ENCODE data around the gene C1QL4. TPM values are rescaled to one million over a fixed set of nuclear protein-coding genes. Genes with fewer than 3 reads are reported as not detected.
"Not testable (repeated sequence)": the region's sequence is repeated elsewhere in the genome, so short reads cannot be mapped to it uniquely, and the experiment has no call there.

C1QL4 gene
- total RNA-seq (not detected), polyA plus RNA-seq (not detected)

DNA sequence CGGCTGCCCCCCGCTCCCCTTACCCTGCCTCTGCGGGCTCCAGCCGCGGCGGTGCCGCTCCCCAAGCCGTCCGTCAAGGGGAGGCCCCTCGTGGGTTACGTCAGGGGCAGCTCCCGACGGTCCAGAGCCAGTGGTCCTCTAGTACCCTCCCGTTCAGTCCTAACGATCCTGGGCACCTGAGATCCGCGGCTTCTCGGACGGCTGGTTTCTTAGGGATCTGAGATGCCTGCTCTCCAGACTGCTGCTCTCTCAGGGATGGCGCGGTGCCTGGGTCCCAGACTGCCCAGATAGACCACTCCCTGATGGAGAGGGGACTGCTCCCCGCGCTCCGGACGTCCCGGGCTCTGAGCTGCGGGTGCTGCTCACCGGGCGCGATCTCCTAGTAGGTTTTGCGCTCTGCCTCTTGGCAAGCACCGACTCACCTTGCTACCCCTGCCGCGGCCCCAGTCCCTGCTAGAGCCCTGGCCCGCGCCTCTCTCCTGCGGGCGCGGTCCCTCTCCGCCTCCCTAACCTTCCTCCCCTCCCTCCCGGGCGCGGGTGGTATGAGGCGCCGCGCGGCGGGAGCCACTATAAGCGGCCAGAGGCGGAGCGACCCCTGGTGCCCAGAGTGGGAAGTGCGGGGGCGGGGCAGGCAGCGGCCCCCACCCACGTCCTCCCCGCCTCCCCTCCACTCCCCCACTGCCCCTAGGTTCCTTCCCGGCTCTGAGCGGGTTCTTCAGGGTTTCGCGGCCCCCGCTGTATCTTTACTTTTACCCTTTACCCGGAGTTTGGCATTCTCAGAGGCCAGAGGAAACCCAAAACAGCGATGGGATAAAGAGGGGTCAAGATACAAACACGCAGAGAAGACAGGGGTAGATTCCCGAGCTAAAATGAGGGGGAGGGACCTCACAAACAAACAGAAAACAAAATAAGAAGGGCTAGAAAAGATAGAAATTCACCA lies at the start of gene C1QL4:
TSS of gene C1QL4 (minus strand) at position 544 of the 940 bp plus-strand sequence. CDS start 711 bp downstream, outside the sequence.
- H3K9me3 ChIP-seq (ENCODE audit: control insufficient read depth in 2 of 2, low read length in 2 of 2) = no peaks in the 10 kb centered on the region
- peaks cover 25% of the 10 kb centered on the region for H3K4me1 ChIP-seq (ENCODE audit: control insufficient read depth, insufficient read depth, low read length, poor library complexity, severe bottlenecking)
- peak within 1 kb of the TSS in 1 of 3 donors; percentile 20 for H3K27ac Mint-ChIP-seq
- peaks cover 5% of the 10 kb centered on the region for H3K36me3 Mint-ChIP-seq
- no peak within 1 kb of the TSS for H3K27ac ChIP-seq (ENCODE audit: insufficient read depth, low read length, poor library complexity, severe bottlenecking)
- H3K36me3 ChIP-seq (ENCODE audit: control insufficient read depth, insufficient read depth, low read length) = no peaks in the 10 kb centered on the region
- H3K4me1 Mint-ChIP-seq = peaks cover 5 to 45% (median 18%) of the 10 kb centered on the region in 4 donors
- peaks cover 25% of the 10 kb centered on the region for H3K27me3 ChIP-seq (ENCODE audit: control insufficient read depth, insufficient read depth, low read length)
- no peak within 1 kb of the TSS for H3K4me3 ChIP-seq (ENCODE audit: low read depth, low read length)
- peaks cover 0 to 3% (median 0%) of the 10 kb centered on the region in 7 donors for H3K9me3 Mint-ChIP-seq
- peaks cover 87% of the 10 kb centered on the region for H3K27me3 Mint-ChIP-seq
- peak; percentile 90 for ATAC-seq (ENCODE audit: low read depth in 2 of 2)
- H3K4me3 Mint-ChIP-seq = peak within 1 kb of the TSS; percentile 72 to 90 (median 82)
- peak; percentile 76 to 84 (median 80) for DNase-seq

- H3K27ac ChIP-seq (ENCODE audit: insufficient read depth, low read length, poor library complexity, severe bottlenecking); H3K36me3 ChIP-seq (ENCODE audit: control insufficient read depth, insufficient read depth, low read length); H3K36me3 Mint-ChIP-seq; H3K4me3 Mint-ChIP-seq; H3K9me3 ChIP-seq (ENCODE audit: control insufficient read depth in 2 of 2, low read length in 2 of 2); H3K27me3 Mint-ChIP-seq; H3K4me1 Mint-ChIP-seq; H3K27ac Mint-ChIP-seq; H3K4me1 ChIP-seq (ENCODE audit: control insufficient read depth, insufficient read depth, low read length, poor library complexity, severe bottlenecking); DNase-seq; H3K9me3 Mint-ChIP-seq; H3K27me3 ChIP-seq (ENCODE audit: control insufficient read depth, insufficient read depth, low read length); H3K4me3 ChIP-seq (ENCODE audit: low read depth, low read length); ATAC-seq (ENCODE audit: low read depth in 2 of 2): not testable (repeated sequence)
Observed at GRCh38 chr12:49380184-49380583, 43.2 kb upstream of the C1QL4 start.

DNA sequence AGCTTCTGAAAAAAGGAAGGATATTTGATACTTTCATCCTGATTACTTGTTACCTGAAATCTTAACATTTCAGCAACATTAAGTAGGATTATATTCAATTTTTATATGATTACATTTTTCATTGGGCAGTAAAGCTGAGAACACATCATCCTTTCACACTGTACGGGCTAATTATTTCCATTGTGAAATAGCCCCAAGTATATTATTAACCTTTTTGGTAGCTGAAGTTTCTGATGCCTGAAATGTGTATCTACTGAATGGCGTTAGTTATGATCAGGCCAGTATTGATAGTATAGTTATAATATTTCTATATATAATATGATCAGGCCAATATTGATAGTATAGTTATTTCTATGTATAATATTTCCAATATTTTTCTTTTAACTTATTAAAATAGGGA lies 40.4 kb upstream of the C1QL4 start:
- no peaks in the 10 kb centered on the region for H3K27me3 ChIP-seq (ENCODE audit: control insufficient read depth, insufficient read depth, low read length)
- no peaks in the 10 kb centered on the region for H3K4me1 ChIP-seq (ENCODE audit: control insufficient read depth, insufficient read depth, low read length, poor library complexity, severe bottlenecking)
- Mint-ChIP-seq H3K27me3 (no peaks in the 10 kb centered on the region), H3K9me3 (no peaks in the 10 kb centered on the region), H3K4me3 (no peak overlapping the region), H3K4me1 (peaks cover 0 to 5% (median 0%) of the 10 kb centered on the region in 4 donors), H3K36me3 (peaks cover 5% of the 10 kb centered on the region), H3K27ac (no peak overlapping the region)
- ATAC-seq (ENCODE audit: low read depth in 2 of 2) (no peak), DNase-seq (no peak)
- H3K36me3 ChIP-seq (ENCODE audit: control insufficient read depth, insufficient read depth, low read length) = no peaks in the 10 kb centered on the region
- H3K27ac ChIP-seq (ENCODE audit: insufficient read depth, low read length, poor library complexity, severe bottlenecking) = no peak overlapping the region
- no peak overlapping the region for H3K4me3 ChIP-seq (ENCODE audit: low read depth, low read length)
- H3K9me3 ChIP-seq (ENCODE audit: control insufficient read depth in 2 of 2, low read length in 2 of 2) = no peaks in the 10 kb centered on the region

DNA sequence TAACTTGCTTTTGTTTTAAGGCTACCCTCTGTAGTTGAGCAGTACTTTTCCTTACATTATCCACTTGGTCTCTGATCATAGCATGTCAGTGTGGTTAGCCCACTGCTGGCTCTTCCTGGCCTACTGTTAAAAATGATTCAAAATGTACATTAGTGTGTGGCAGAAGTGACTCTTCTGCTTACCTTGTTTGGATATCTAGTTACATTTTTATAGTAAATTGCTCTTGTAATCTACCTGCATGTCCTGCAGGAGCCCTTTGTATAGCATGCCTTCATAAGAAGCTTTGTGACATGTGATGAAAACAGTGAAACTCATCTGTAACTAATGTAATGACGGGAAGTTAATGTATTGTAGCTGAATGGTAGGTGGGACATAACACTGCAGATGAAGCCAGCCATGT lies 38.4 kb upstream of the C1QL4 start:
- ATAC-seq (ENCODE audit: low read depth in 2 of 2) = no peak
- no peak for DNase-seq
- H3K36me3 Mint-ChIP-seq = peaks cover 5% of the 10 kb centered on the region

GRCh38 chr12:49370539-49370938 lies 33.6 kb upstream of the C1QL4 start:
- no peak overlapping the region for H3K4me3 ChIP-seq (ENCODE audit: low read depth, low read length)
- no peak for DNase-seq
- no peaks in the 10 kb centered on the region for H3K36me3 Mint-ChIP-seq
- no peak for ATAC-seq (ENCODE audit: low read depth in 2 of 2)
- H3K4me1 Mint-ChIP-seq = peaks cover 19 to 33% (median 26%) of the 10 kb centered on the region in 4 donors
- no peak overlapping the region for H3K27ac ChIP-seq (ENCODE audit: insufficient read depth, low read length, poor library complexity, severe bottlenecking)
- no peaks in the 10 kb centered on the region for H3K9me3 Mint-ChIP-seq
- H3K36me3 ChIP-seq (ENCODE audit: control insufficient read depth, insufficient read depth, low read length) = no peaks in the 10 kb centered on the region
- peak overlapping the region in 1 of 3 donors; percentile 48 for H3K27ac Mint-ChIP-seq
- H3K4me1 ChIP-seq (ENCODE audit: control insufficient read depth, insufficient read depth, low read length, poor library complexity, severe bottlenecking) = peaks cover 14% of the 10 kb centered on the region
- H3K4me3 Mint-ChIP-seq = peak overlapping the region in 2 of 4 donors; percentile 61 to 85
- H3K9me3 ChIP-seq (ENCODE audit: control insufficient read depth in 2 of 2, low read length in 2 of 2) = no peaks in the 10 kb centered on the region
- no peaks in the 10 kb centered on the region for H3K27me3 ChIP-seq (ENCODE audit: control insufficient read depth, insufficient read depth, low read length)
- peaks cover 5% of the 10 kb centered on the region for H3K27me3 Mint-ChIP-seq

More for the DNA sequence above, 38.4 kb upstream of the C1QL4 start:
- Histone ChIP-seq H3K9me3 (ENCODE audit: control insufficient read depth in 2 of 2, low read length in 2 of 2) (no peaks in the 10 kb centered on the region), H3K27ac (ENCODE audit: insufficient read depth, low read length, poor library complexity, severe bottlenecking) (no peak overlapping the region), H3K4me1 (ENCODE audit: control insufficient read depth, insufficient read depth, low read length, poor library complexity, severe bottlenecking) (no peaks in the 10 kb centered on the region), H3K36me3 (ENCODE audit: control insufficient read depth, insufficient read depth, low read length) (no peaks in the 10 kb centered on the region), H3K27me3 (ENCODE audit: control insufficient read depth, insufficient read depth, low read length) (no peaks in the 10 kb centered on the region), H3K4me3 (ENCODE audit: low read depth, low read length) (no peak overlapping the region)
- H3K9me3 Mint-ChIP-seq = no peaks in the 10 kb centered on the region
- peak overlapping the region in 1 of 3 donors; percentile 39 for H3K27ac Mint-ChIP-seq
- no peaks in the 10 kb centered on the region for H3K27me3 Mint-ChIP-seq
- no peak overlapping the region for H3K4me3 Mint-ChIP-seq
- H3K4me1 Mint-ChIP-seq = peaks cover 0 to 8% (median 3%) of the 10 kb centered on the region in 4 donors

- Mint-ChIP-seq H3K4me3 (peak overlapping the region in 3 of 4 donors; percentile 37 to 85 (median 78)), H3K27ac (peak overlapping the region in 2 of 3 donors; percentile 6 to 69), H3K27me3 (peaks cover 5% of the 10 kb centered on the region), H3K9me3 (no peaks in the 10 kb centered on the region), H3K36me3 (no peaks in the 10 kb centered on the region), H3K4me1 (peaks cover 19 to 34% (median 27%) of the 10 kb centered on the region in 4 donors)
- no peak overlapping the region for H3K4me3 ChIP-seq (ENCODE audit: low read depth, low read length)
- H3K9me3 ChIP-seq (ENCODE audit: control insufficient read depth in 2 of 2, low read length in 2 of 2) = no peaks in the 10 kb centered on the region
- H3K27ac ChIP-seq (ENCODE audit: insufficient read depth, low read length, poor library complexity, severe bottlenecking) = no peak overlapping the region
- H3K36me3 ChIP-seq (ENCODE audit: control insufficient read depth, insufficient read depth, low read length) = no peaks in the 10 kb centered on the region
- peaks cover 14% of the 10 kb centered on the region for H3K4me1 ChIP-seq (ENCODE audit: control insufficient read depth, insufficient read depth, low read length, poor library complexity, severe bottlenecking)
- DNase-seq (peak in 1 of 3 donors; percentile 37), ATAC-seq (ENCODE audit: low read depth in 2 of 2) (no peak)
- H3K27me3 ChIP-seq (ENCODE audit: control insufficient read depth, insufficient read depth, low read length) = no peaks in the 10 kb centered on the region
Observed at GRCh38 chr12:49369411-49370145, 32.6 kb upstream of the C1QL4 start.

GRCh38 chr12:49368240-49368600 lies 31.2 kb upstream of the C1QL4 start:
- Histone ChIP-seq H3K36me3 (ENCODE audit: control insufficient read depth, insufficient read depth, low read length) (no peaks in the 10 kb centered on the region), H3K27ac (ENCODE audit: insufficient read depth, low read length, poor library complexity, severe bottlenecking) (no peak overlapping the region), H3K4me1 (ENCODE audit: control insufficient read depth, insufficient read depth, low read length, poor library complexity, severe bottlenecking) (peaks cover 14% of the 10 kb centered on the region), H3K9me3 (ENCODE audit: control insufficient read depth in 2 of 2, low read length in 2 of 2) (no peaks in the 10 kb centered on the region), H3K4me3 (ENCODE audit: low read depth, low read length) (peak overlapping the region; percentile 58), H3K27me3 (ENCODE audit: control insufficient read depth, insufficient read depth, low read length) (no peaks in the 10 kb centered on the region)
- no peak for DNase-seq
- Mint-ChIP-seq H3K4me1 (peaks cover 19 to 34% (median 27%) of the 10 kb centered on the region in 4 donors), H3K36me3 (no peaks in the 10 kb centered on the region), H3K9me3 (no peaks in the 10 kb centered on the region), H3K27me3 (peaks cover 5% of the 10 kb centered on the region), H3K4me3 (peak overlapping the region; percentile 92 to 99 (median 94)), H3K27ac (peak overlapping the region in 2 of 3 donors; percentile 89 to 95)
- ATAC-seq (ENCODE audit: low read depth in 2 of 2) = no peak
